Germinal center (tissue), 1 donor: Measurements from ENCODE around the gene TMCO5A.

Experiments
- DNase-seq: peaks from one replicate; pipeline ENCODE4 v3.0.0; 2012; ENCODE audit warnings: mixed read lengths, low spot score

Gene TMCO5A

DNA sequence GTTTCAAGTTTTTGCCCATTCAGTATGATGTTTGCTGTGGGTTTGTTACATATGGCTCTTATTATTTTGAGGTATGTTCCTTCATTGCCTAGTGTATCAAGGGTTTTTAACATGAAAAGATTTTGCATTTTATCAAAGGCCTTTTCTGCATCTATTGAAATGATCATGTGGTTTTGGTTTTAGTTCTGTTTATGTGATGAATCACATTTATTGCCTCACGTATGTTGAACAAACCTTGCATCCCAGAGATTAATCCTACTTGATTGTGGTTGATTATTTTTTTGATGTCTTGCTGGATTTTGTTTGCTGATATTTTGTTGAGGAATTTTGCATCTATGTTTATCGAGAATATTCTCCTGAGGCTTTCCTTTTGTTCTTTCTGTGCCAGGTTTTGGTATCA is 39.4 kb downstream of the TMCO5A start:
- no peak for DNase-seq

DNA sequence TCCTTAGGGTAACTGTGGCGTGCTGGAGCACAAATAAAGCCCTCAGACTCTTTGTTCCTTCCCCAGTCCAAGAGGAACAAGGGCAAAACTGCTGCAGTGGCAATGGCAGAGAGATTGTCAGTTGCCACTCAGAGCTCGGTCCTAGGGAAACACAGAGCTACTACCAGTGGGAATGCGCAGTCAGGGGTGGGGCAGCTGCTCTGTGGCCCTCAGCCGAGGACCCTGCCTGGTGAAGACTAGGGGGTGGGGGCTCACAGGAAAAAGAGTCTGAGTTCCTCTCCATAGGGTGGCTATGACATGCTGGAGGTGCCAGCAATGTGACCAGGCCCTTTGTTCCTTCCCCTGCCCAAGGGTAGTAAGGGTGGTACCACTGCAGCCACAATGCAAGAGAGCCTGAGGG is 43.8 kb downstream of the TMCO5A start:
- DNase-seq, result no peak

DNA sequence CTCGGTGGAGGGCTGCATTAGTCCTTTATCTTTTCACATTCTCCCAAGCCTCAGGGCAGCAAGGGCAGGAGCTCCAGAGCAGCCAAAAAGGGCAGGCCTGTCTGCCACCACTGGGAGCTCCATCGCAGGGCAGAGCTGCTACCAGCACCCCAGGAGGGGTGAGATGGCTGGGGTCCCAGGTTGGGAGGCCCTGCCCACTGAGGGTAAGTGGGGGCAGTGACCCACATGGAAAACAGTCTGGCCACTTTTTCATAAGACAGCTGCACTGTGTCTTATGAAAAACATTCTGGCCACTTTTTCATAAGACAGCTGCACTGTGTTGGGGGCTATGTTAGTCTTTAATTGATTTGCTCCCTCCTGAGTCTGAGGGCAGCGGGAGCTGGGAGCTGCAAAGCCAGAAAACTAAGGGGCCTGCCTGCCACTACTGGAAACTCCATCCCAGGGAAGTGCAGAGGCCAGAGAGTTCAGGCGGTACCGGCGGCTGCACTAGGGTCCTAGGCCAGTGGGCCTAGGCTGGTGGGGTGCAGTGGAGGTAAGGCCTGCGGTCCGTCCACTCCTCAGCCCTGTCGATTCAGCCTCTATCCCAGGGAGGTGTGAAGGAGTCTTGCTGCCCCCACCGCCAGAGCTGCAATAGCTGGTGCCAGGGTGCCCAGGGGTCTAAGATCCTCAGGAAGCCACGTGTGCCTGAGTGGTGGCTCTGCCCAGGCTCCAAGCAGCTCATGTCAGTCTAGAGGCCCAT is 45.4 kb downstream of the TMCO5A start:
- DNase-seq, result no peak

DNA sequence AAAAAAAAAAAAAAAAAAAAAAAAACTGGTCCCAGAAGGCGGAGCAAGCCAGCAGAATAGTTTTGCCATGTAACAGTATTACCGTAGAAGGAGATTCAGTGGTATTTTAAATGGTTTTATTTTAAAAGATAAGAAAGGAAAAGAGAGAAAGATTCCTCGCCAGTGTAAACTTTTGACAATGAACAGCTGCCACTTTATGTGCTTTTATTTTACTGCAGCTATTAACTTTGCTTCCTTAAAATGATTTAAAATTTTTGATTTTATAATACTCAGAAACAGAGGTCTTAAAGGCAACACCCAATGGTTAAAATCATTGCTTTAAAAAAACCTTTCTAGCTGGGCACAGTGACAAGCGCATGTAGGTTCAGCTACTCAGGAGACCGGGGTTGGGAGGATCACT is 46.8 kb downstream of the TMCO5A start:
- DNase-seq, result no peak

DNA sequence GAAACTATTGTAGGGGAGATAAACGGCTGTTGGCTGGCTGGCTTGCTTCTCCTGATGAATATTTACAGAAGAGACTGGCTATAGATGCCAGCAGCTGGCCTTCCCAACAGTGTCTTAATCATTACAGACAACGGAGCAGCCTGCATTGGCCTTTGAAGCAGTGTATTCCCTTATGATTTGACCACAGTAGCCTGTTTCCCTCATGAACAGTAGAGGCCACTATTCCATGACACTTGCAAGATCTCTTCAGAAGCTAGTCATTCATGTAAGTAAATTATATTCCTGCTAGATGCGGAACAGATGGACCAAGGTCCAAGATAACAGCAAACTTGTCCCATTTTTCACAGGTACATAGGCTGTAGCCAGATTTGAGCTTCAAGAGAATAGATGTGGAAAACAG is 47.3 kb downstream of the TMCO5A start:
- no peak for DNase-seq

DNA sequence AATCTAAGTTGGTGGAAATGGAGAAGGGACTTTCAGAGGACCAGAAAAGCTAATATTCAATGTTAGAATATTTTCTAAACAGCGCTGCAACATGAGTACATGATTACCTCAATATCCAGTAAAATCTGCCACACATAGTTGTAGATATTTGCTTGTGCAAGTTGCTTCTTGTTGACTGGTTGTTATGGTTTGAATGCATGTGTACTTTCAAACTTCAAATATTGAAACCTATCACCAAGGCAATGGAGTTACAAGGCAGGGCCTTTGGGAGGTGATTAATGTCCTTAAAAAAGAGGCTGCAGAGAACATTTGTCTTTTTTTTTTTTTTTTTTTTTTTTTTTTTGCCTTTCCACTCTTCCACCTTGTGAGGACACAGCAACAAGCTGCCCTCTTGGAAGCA is 49.9 kb downstream of the TMCO5A start:
- no peak for DNase-seq

DNA sequence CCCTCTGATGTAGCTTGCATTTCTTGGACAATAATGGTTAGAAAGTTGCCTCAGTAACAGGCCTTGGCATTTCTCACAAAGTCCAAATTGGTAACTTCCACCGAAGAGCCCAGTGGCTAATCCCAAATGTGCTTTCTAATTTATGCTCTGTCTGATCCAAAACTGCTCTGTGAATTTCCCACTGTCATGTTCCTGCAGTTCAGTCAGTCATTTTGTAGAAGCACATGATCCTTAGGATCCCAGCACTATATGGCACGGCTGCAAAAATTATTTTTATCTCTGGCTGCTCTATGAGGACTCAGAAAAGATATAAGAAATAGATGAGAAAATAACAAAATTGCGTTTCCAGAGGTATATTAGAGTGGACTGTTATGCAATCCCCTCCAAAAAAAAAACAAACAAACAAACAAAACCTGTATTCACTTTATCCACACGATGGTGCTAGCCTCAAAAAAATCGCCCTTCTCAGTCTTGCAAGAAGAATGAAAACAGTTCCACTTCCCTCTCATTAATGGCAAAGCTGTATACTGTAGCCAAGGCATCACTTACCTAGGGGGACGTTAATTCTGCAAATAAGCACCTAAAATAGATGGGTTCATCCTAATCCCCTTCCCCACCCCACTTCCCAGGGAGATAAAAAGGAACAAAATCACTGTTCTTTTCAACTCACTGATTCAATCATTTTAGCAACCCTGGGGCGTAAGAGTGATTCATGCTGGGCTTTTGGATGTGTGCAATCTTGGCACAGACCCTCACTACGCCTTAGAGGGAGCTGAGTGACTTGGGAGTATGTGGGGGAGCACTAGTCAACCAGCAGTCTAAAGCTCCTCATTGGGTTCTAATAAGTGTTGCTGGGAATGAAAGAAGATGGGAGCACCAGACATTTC is 61.3 kb downstream of the TMCO5A start:
- peak; percentile 41 for DNase-seq
